ENCODE measurements around the gene SBNO2.

GRCh38 chr19:1159864-1160595 is 14.0 kb downstream of the SBNO2 start:
- TF ChIP-seq YY1 (IDR thresholded peaks at IDR 0.05; ENCODE audit: insufficient read depth, insufficient read length) (no peak), ZNF274 (IDR thresholded peaks at IDR 0.05; ENCODE audit: low read depth, low read length) (no peak), SUZ12 (IDR thresholded peaks at IDR 0.05; ENCODE audit: extremely low read depth, insufficient read depth, insufficient read length) (no peak)

All from NT2/D1 (cell line).